GM12878 (cell line): ENCODE results near the gene PLA2G2C. TPM values are rescaled to one million over a fixed set of nuclear protein-coding genes. Genes with fewer than 3 reads are reported as not detected.

Experiments
- ATAC-seq: fragments of 200-7000 bp; cut with Tn5 transposase; 3 replicates; pipeline ENCODE4 v1.9.1; 2020; ENCODE audit warnings: mild to moderate bottlenecking, moderate library complexity
- BruUV-seq: library from RNA; stranded (reverse); fragments of 400-500 nt; replicated peaks from 2 replicates; lab custom pipeline; 2021; lab: Mats Ljungman, UMichigan
- CTCF ChIA-PET: fragments of 300-600 bp; sonication (Branson Sonifier 250); formaldehyde crosslinking; extraction: SDS; loops from one replicate; lab custom pipeline; 2021; ENCODE audit warnings: inconsistent platforms; lab: Yijun Ruan, JAX
- POLR2A ChIA-PET: fragments of 350-600 bp; formaldehyde crosslinking; extraction: SDS; loops from one replicate; lab custom pipeline; 2021; ENCODE audit warnings: inconsistent platforms; lab: Charles Lee
- RAD21 ChIA-PET: fragments of 300-600 bp; sonication (Branson Sonifier 250); formaldehyde crosslinking; loops from one replicate; lab custom pipeline; 2023; ENCODE audit warnings: antibody characterized with exemption; ENCODE audit not compliant: unreplicated experiment; lab: Charles Lee
- SMC1A ChIA-PET: fragments of 300-600 bp; sonication (Branson Sonifier 250); formaldehyde crosslinking; loops from one replicate; lab custom pipeline; 2023; ENCODE audit not compliant: unreplicated experiment, uncharacterized antibody; lab: Charles Lee
- DNase-seq: peaks from one replicate; pipeline ENCODE4 v3.0.0-alpha.2; 2011; ENCODE audit warnings: low read depth, low spot score
- FAIRE-seq: peaks from 3 replicates; lab custom pipeline; 2011; peaks lifted over from hg19 to GRCh38; lab: Jason Lieb, UNC
- H2AFZ ChIP-seq: 2 replicates; pipeline ENCODE4 v1.6.0; 2011; ENCODE audit warnings: low read depth, low read length, control low read depth; ENCODE audit not compliant: control insufficient read depth
- H3K27ac ChIP-seq: 2 replicates; pipeline ENCODE4 v1.5.1; 2011; ENCODE audit warnings: control low read depth; ENCODE audit not compliant: control insufficient read depth, insufficient read depth
- H3K27me3 ChIP-seq, 2 experiments: replicated peaks in 1 of 2; 2 replicates each; pipeline versions ENCODE4 v1.6.0 to v1.6.1; 2011; ENCODE audit warnings: low read length in 1 of 2; ENCODE audit not compliant: control insufficient read depth in 2 of 2, insufficient read depth in 2 of 2
- H3K36me3 ChIP-seq, 2 experiments: 2 replicates each; pipeline ENCODE4 v1.5.1; 2011; ENCODE audit warnings: low read length in 1 of 2; ENCODE audit not compliant: control insufficient read depth in 2 of 2, insufficient read depth in 2 of 2
- H3K4me1 ChIP-seq: 2 replicates; pipeline ENCODE4 v1.6.1; 2011; ENCODE audit warnings: mild to moderate bottlenecking, low read length, moderate library complexity, mixed read lengths; ENCODE audit not compliant: control insufficient read depth, insufficient read depth
- H3K4me2 ChIP-seq: 2 replicates; pipeline ENCODE4 v1.6.0; 2011; ENCODE audit warnings: control low read depth; ENCODE audit not compliant: control insufficient read depth, insufficient read depth
- H3K4me3 ChIP-seq: fragments of 200-600 bp; sonication (generic); 2 replicates; pipeline ENCODE4 v1.5.1; 2016
- H3K79me2 ChIP-seq: 2 replicates; pipeline ENCODE4 v1.6.0; 2011; ENCODE audit warnings: low read length; ENCODE audit not compliant: control insufficient read depth, insufficient read depth
- H3K9ac ChIP-seq: 2 replicates; pipeline ENCODE4 v1.8.0; 2011; ENCODE audit warnings: low read length, control low read depth, mixed read lengths; ENCODE audit not compliant: control insufficient read depth, insufficient read depth
- H3K9me3 ChIP-seq: replicated peaks from 3 replicates; pipeline ENCODE4 v1.5.1; 2011; ENCODE audit warnings: mild to moderate bottlenecking, low read length; ENCODE audit not compliant: control insufficient read depth, insufficient read depth
- H4K20me1 ChIP-seq: 2 replicates; pipeline ENCODE4 v1.6.0; 2011; ENCODE audit not compliant: control insufficient read depth, insufficient read depth
- FOXM1 ChIP-seq: IDR thresholded peaks from 2 replicates; pipeline ENCODE4 v1.6.1; 2012; ENCODE audit warnings: low read depth, mild to moderate bottlenecking, inconsistent platforms, low read length, moderate library complexity
- IKZF1 ChIP-seq: fragments of 450-650 bp; conservative IDR thresholded peaks from 2 replicates; pipeline ENCODE4 v1.6.1; 2017; ENCODE audit warnings: antibody characterized with exemption, mild to moderate bottlenecking
- IKZF2 ChIP-seq, 2 experiments: fragments of 450-650 bp; IDR thresholded peaks; 2 replicates each; pipeline ENCODE4 v1.6.1; 2017; ENCODE audit warnings: mild to moderate bottlenecking in 2 of 2, moderate library complexity in 2 of 2
- PAX5 ChIP-seq: IDR thresholded peaks from 2 replicates; pipeline ENCODE4 v1.6.1; 2011; ENCODE audit warnings: low read depth, low read length, borderline replicate concordance
- RAD21 ChIP-seq: IDR thresholded peaks from 2 replicates; pipeline ENCODE4 v1.6.1; 2011; ENCODE audit warnings: mild to moderate bottlenecking, low read depth, low read length, moderate library complexity; ENCODE audit not compliant: insufficient read depth
- RCOR1 ChIP-seq: conservative IDR thresholded peaks from 2 replicates; pipeline ENCODE4 v1.6.1; 2012; ENCODE audit warnings: low read depth, low read length, improper control_type of control experiment
- TCF12 ChIP-seq: IDR thresholded peaks from 2 replicates; pipeline ENCODE4 v1.6.1; 2011; ENCODE audit warnings: low read depth, mild to moderate bottlenecking, low read length
- YY1 ChIP-seq: IDR thresholded peaks from 2 replicates; pipeline ENCODE4 v1.6.1; 2011; ENCODE audit warnings: low read depth, mild to moderate bottlenecking, low read length
- ZNF384 ChIP-seq: IDR thresholded peaks from 2 replicates; pipeline ENCODE4 v1.6.1; 2012; ENCODE audit warnings: low read depth, mild to moderate bottlenecking, low read length, improper control_type of control experiment, borderline replicate concordance
- ZZZ3 ChIP-seq: IDR thresholded peaks from 2 replicates; pipeline ENCODE4 v1.6.1; 2011; ENCODE audit warnings: low read depth; ENCODE audit not compliant: control insufficient read depth, insufficient read length
- WGBS: methylation state at CpG from one replicate; pipeline ENCODE4 v1.1.6; 2016; ENCODE audit warnings: low lambda C conversion rate; ENCODE audit not compliant: insufficient replicate concordance, insufficient coverage; ENCODE audit errors: missing lambda C conversion rate; 5-methylcytosine and 5-hydroxymethylcytosine counted together
- in situ Hi-C: fragments of 300-500 bp; cut with MboI; formaldehyde crosslinking; loops from 9 replicates; pipeline ENCODE4 v1.14.3; 2018; ENCODE audit warnings: mixed read lengths
- intact Hi-C: fragments of 100-400 bp; cut with micrococcal nuclease; formaldehyde crosslinking; loops from one replicate; pipeline ENCODE4 v1.14.2; 2022; ENCODE audit not compliant: unreplicated experiment
- polyA plus RNA-seq, 11 experiments: library from polyadenylated mRNA; depleted of rRNA in 4 of 11; unstranded in 6 of 11; stranded (reverse) in 5 of 11; fragments of >200 nt; fragmentation: Nextera tagmentation in 4 of 11; fragmentation: Illumina TruSeq in 1 of 11; extraction: Ambion mirVana in 4 of 11; extraction: Trizol in 1 of 11; gene quantifications; 1 replicate in 1 of 11; 2 replicates in 10 of 11; pipeline versions ENCODE4 v1.2.1 to v1.2.3, GENCODE V29; 2011 to 2016; ENCODE audit warnings: inconsistent platforms in 2 of 11, missing spikeins in 2 of 11, low read depth in 1 of 11
- total RNA-seq, 4 experiments: library from RNA; depleted of rRNA in 3 of 4; stranded (reverse); fragments of >200 nt in 3 of 4; fragmentation: Illumina TruSeq in 1 of 4; extraction: Trizol in 1 of 4; gene quantifications; 2 replicates each; pipeline versions ENCODE4 v1.2.1 to v1.2.3, GENCODE V29; 2013 to 2021
- TF ChIP-seq, protein P1 (sequence below), 3 experiments: IDR thresholded peaks in 2 of 3; conservative IDR thresholded peaks in 1 of 3; 2 replicates each; pipeline ENCODE4 v1.5.1; 2011; ENCODE audit warnings: low read depth in 3 of 3, low read length in 3 of 3, mild to moderate bottlenecking in 3 of 3, control low read depth in 2 of 3, moderate library complexity in 2 of 3, inconsistent platforms in 1 of 3, mixed read lengths in 1 of 3; ENCODE audit not compliant: control insufficient read depth in 2 of 3, insufficient read depth in 1 of 3; ENCODE audit errors: extremely low read depth in 1 of 3
- TF ChIP-seq, protein P2 (sequence below): fragments of 450-650 bp; IDR thresholded peaks from 2 replicates; pipeline ENCODE4 v1.6.1; 2017; ENCODE audit warnings: mild to moderate bottlenecking, moderate library complexity

Gene PLA2G2C
- total and polyA plus RNA-seq, 10 of the 15 experiments (the other 5 are each of a cell fraction or from before 2014, with no cell fraction given) = 0.05 TPM; not detected in 9

DNA sequence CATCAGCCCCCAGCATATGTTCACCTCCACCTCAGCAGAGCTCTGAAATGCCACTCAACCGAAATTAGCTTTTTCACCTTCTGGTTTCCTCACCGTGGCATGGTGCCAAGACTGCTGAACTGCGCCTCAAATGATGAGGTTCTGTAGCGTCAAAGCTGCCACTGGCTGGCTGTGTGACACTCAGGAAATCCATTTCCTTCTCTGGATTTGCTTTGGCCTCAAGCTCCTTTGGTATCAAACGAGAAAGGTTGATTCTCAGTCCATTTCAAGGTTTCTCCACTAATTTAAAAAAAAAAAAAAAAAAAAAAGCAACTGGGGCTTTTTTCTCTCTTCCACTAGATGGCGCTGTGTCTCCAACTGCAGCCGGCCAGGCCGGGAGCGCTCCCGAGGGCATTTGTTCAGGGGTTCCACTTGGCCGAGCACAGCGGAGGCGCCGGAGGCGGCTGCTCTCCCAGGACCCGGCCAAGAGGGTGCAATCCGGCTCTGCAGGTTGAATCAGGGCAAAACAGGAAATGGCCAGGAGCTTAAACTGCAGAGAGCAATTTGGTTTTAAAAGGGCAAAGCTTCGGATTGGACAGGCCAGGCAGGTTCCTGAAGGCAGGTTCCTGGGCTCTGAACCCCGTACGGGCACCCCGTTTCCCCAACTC lies 26.5 kb upstream of the PLA2G2C start:
- Histone ChIP-seq H3K36me3 (no peaks in the 10 kb centered on the region), H3K9me3 (peaks cover 2% of the 10 kb centered on the region; the same call in 1 of the 3 replicates), H2AFZ (peak overlapping the region; percentile 42), H3K9ac (no peak overlapping the region), H3K4me1 (no peaks in the 10 kb centered on the region; the same call in 1 of the 2 replicates), H3K27ac (no peak overlapping the region), H3K4me3 (no peak overlapping the region), H3K27me3 (peaks cover 3 to 10% of the 10 kb centered on the region in 2 experiments; a peak in 2 of 4 replicates), H3K4me2 (peak overlapping the region; percentile 19; the same call in 1 of the 2 replicates), H3K79me2 (no peaks in the 10 kb centered on the region), H4K20me1 (no peaks in the 10 kb centered on the region)
- FAIRE-seq (peak; percentile 44), ATAC-seq (peak; percentile 89), DNase-seq (no peak)
- BruUV-seq = no TSS peak
- in situ Hi-C loops = loop anchor here (5.0 kb wide), 1 partner anchor 279 kb away; no protein-coding TSS in a partner anchor
- ChIA-PET RAD21 (interaction anchor here (0.6 to 2.0 kb wide), 7 partner anchors 210 to 330 kb away, joined by 3 to 14 read pairs (median 3); partner anchors contain the start of gene OTUD3), POLR2A (interaction anchor here (0.6 kb wide), 3 partner anchors 45 to 464 kb away, joined by 3 to 5 read pairs (median 3); no protein-coding TSS in a partner anchor), CTCF (interaction anchor here (0.6 to 2.6 kb wide), 33 partner anchors 8 to 328 kb away, joined by 3 to 39 read pairs (median 4); partner anchors contain the start of gene PLA2G2C), SMC1A (interaction anchor here (0.7 to 1.4 kb wide), 5 partner anchors 108 to 310 kb away, joined by 3 to 6 read pairs (median 4); no protein-coding TSS in a partner anchor)
- WGBS = 2% methylated on average over 21 of the region's 21 CpGs
- intact Hi-C loops = loop anchor here (5.0 to 10.0 kb wide), 3 partner anchors 142 to 422 kb away; partner anchors contain the start of gene PINK1
- TF ChIP-seq RAD21 = peak; percentile 77
- TF ChIP-seq ZZZ3 = no peak
- TF ChIP-seq PAX5 = peak; percentile 98
- TF ChIP-seq, protein P1, sequence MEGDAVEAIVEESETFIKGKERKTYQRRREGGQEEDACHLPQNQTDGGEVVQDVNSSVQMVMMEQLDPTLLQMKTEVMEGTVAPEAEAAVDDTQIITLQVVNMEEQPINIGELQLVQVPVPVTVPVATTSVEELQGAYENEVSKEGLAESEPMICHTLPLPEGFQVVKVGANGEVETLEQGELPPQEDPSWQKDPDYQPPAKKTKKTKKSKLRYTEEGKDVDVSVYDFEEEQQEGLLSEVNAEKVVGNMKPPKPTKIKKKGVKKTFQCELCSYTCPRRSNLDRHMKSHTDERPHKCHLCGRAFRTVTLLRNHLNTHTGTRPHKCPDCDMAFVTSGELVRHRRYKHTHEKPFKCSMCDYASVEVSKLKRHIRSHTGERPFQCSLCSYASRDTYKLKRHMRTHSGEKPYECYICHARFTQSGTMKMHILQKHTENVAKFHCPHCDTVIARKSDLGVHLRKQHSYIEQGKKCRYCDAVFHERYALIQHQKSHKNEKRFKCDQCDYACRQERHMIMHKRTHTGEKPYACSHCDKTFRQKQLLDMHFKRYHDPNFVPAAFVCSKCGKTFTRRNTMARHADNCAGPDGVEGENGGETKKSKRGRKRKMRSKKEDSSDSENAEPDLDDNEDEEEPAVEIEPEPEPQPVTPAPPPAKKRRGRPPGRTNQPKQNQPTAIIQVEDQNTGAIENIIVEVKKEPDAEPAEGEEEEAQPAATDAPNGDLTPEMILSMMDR (IDR thresholded peaks at IDR 0.05 in 2 of 3, conservative IDR thresholded peaks at IDR 0.05 in 1 of 3; ENCODE audit: control insufficient read depth in 2 of 3, extremely low read depth in 1 of 3, insufficient read depth in 1 of 3, low read depth in 3 of 3, low read length in 3 of 3) = peak; percentile 67 to 72 (median 71)
- peak; percentile 98 for TF ChIP-seq ZNF384
- no peak for TF ChIP-seq TCF12
- 0 out of 2 replicates have a peak, but pooled peaks have one; percentile 28 for TF ChIP-seq FOXM1
- TF ChIP-seq IKZF1 = peak; percentile 34; the same call in 1 of the 2 replicates
- TF ChIP-seq YY1 = peak; percentile 44; the same call in 1 of the 2 replicates
- TF ChIP-seq, protein P2, sequence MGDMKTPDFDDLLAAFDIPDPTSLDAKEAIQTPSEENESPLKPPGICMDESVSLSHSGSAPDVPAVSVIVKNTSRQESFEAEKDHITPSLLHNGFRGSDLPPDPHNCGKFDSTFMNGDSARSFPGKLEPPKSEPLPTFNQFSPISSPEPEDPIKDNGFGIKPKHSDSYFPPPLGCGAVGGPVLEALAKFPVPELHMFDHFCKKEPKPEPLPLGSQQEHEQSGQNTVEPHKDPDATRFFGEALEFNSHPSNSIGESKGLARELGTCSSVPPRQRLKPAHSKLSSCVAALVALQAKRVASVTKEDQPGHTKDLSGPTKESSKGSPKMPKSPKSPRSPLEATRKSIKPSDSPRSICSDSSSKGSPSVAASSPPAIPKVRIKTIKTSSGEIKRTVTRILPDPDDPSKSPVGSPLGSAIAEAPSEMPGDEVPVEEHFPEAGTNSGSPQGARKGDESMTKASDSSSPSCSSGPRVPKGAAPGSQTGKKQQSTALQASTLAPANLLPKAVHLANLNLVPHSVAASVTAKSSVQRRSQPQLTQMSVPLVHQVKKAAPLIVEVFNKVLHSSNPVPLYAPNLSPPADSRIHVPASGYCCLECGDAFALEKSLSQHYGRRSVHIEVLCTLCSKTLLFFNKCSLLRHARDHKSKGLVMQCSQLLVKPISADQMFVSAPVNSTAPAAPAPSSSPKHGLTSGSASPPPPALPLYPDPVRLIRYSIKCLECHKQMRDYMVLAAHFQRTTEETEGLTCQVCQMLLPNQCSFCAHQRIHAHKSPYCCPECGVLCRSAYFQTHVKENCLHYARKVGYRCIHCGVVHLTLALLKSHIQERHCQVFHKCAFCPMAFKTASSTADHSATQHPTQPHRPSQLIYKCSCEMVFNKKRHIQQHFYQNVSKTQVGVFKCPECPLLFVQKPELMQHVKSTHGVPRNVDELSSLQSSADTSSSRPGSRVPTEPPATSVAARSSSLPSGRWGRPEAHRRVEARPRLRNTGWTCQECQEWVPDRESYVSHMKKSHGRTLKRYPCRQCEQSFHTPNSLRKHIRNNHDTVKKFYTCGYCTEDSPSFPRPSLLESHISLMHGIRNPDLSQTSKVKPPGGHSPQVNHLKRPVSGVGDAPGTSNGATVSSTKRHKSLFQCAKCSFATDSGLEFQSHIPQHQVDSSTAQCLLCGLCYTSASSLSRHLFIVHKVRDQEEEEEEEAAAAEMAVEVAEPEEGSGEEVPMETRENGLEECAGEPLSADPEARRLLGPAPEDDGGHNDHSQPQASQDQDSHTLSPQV = no peak
- no peak for TF ChIP-seq IKZF2 (IDR thresholded peaks at IDR 0.05)
- no peak for TF ChIP-seq RCOR1
